CD4-positive, alpha-beta T cell (primary cell): ENCODE data around the gene CCT8. TPM values are rescaled to one million over a fixed set of nuclear protein-coding genes. Genes with fewer than 3 reads are reported as not detected.
"Not testable (repeated sequence)": the region's sequence is repeated elsewhere in the genome, so short reads cannot be mapped to it uniquely, and the experiment has no call there.

Experiments used
- ATAC-seq: fragments of 200-7000 bp; cut with Tn5 transposase; one replicate; pipeline ENCODE4 v1.10.0; 2022; ENCODE audit warnings: mild to moderate bottlenecking; ENCODE audit not compliant: poor library complexity
- CTCF ChIA-PET: fragments of 350-600 bp; sonication (Branson Sonifier 250); formaldehyde crosslinking; loops from one replicate; lab custom pipeline; 2021; ENCODE audit warnings: antibody characterized with exemption, inconsistent platforms; lab: Charles Lee
- POLR2A ChIA-PET: fragments of 350-600 bp; sonication (Branson Sonifier 250); formaldehyde crosslinking; loops from one replicate; lab custom pipeline; 2021; ENCODE audit warnings: antibody characterized with exemption, inconsistent platforms; lab: Charles Lee
- DNase-seq, 14 experiments: peaks; one replicate each; pipeline ENCODE4 v3.0.0-alpha.2; 2013 to 2020; ENCODE audit warnings: mixed read lengths in 2 of 14
- H3K27ac ChIP-seq, 2 donors: one replicate each; pipeline versions ENCODE4 v1.5.1 to v1.7.0; 2013; ENCODE audit warnings: low read length in 2 of 2, low read depth in 1 of 2, mild to moderate bottlenecking in 1 of 2
- H3K27me3 ChIP-seq, 2 experiments: 1 replicate in 1 of 2; 2 replicates in 1 of 2; pipeline versions ENCODE4 v1.6.1 to v1.7.0; 2013; ENCODE audit warnings: low read length in 2 of 2, control low read depth in 1 of 2, mild to moderate bottlenecking in 1 of 2, moderate library complexity in 1 of 2; ENCODE audit not compliant: insufficient read depth in 2 of 2, control insufficient read depth in 1 of 2
- H3K36me3 ChIP-seq: one replicate; pipeline ENCODE4 v1.6.1; 2013; ENCODE audit warnings: low read length, control low read depth; ENCODE audit not compliant: insufficient read depth
- H3K4me1 ChIP-seq: one replicate; pipeline ENCODE4 v1.6.1; 2013; ENCODE audit warnings: low read length, control low read depth; ENCODE audit not compliant: insufficient read depth
- H3K4me3 ChIP-seq: one replicate; pipeline ENCODE4 v1.5.1; 2013; ENCODE audit warnings: mild to moderate bottlenecking, low read length, moderate library complexity
- H3K9me3 ChIP-seq, 2 experiments: 1 replicate in 1 of 2; 2 replicates in 1 of 2; pipeline versions ENCODE4 v1.6.1 to v1.7.0; 2013; ENCODE audit warnings: low read length in 2 of 2, mild to moderate bottlenecking in 2 of 2, control low read depth in 1 of 2, moderate library complexity in 1 of 2; ENCODE audit not compliant: control insufficient read depth in 1 of 2, insufficient read depth in 1 of 2
- H3K27ac Mint-ChIP-seq: one replicate; pipeline ENCODE4 v1.8.0; 2020; ENCODE audit warnings: mixed read lengths
- H3K27me3 Mint-ChIP-seq: one replicate; pipeline ENCODE4 v1.8.0; 2021; ENCODE audit warnings: mixed read lengths
- H3K36me3 Mint-ChIP-seq: one replicate; pipeline ENCODE4 v1.8.0; 2021; ENCODE audit warnings: low read depth, mixed read lengths
- H3K4me1 Mint-ChIP-seq: one replicate; pipeline ENCODE4 v1.8.0; 2021; ENCODE audit warnings: low read depth, mixed read lengths
- H3K4me3 Mint-ChIP-seq: one replicate; pipeline ENCODE4 v1.8.0; 2020; ENCODE audit warnings: mild to moderate bottlenecking, mixed read lengths
- H3K9me3 Mint-ChIP-seq: one replicate; pipeline ENCODE4 v1.8.0; 2020; ENCODE audit warnings: mixed read lengths
- CTCF ChIP-seq: fragments of 200-600 bp; IDR thresholded peaks from one replicate; pipeline ENCODE4 v1.8.0; 2022; ENCODE audit warnings: antibody characterized with exemption, mild to moderate bottlenecking
- intact Hi-C, 2 experiments: fragments of 100-400 bp; cut with DNase I in 1 of 2; cut with micrococcal nuclease in 1 of 2; formaldehyde crosslinking; loops; one replicate each; pipeline versions ENCODE4 v1.15.1 to v1.9.0; 2023 to 2025; cut with DNase I, micrococcal nuclease
- total RNA-seq, 174 experiments: library from RNA in 2 of 174; stranded (reverse) in 2 of 174; gene quantifications; one replicate each; pipeline ENCODE4 v1.2.3 and lab custom pipeline; 2021 to 2026

The CCT8 gene
- total RNA-seq, 2 experiments from 2014 or later, result 121 to 126 TPM

DNA sequence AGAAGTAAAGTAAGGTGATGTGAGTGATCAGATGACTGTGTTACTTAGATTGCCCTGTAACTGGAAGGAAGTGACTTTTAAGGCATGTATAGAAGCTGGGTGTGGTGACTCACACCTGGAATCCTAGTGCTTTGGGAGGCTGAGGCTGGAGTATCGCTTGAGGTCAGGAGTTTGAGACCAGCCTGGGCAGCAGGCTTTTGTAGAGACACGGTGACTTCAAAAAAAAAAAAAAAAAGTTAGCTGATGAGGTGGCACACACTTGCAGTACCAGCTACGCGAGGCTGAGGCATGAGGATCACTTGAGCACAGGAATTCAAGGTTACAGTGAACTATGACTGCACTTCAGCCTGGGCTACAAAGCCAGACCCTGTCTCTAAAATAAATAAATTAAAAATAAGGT is 51.3 kb downstream of the CCT8 start:
- H3K27ac ChIP-seq, result peak overlapping the region in 1 of 2 donors; percentile 97
- no peaks in the 10 kb centered on the region for H3K9me3 Mint-ChIP-seq
- ATAC-seq, result no peak

GRCh38 chr21:29018540-29018939 is 54.9 kb downstream of the CCT8 start:
- H3K27me3 Mint-ChIP-seq, result no peaks in the 10 kb centered on the region
- H3K4me1 ChIP-seq, result peaks cover 40% of the 10 kb centered on the region
- H3K9me3 Mint-ChIP-seq, result no peaks in the 10 kb centered on the region
- peak overlapping the region; percentile 82 to 85 for H3K27ac ChIP-seq
- H3K4me1 Mint-ChIP-seq, result peaks cover 35% of the 10 kb centered on the region
- H3K36me3 Mint-ChIP-seq, result peaks cover 7% of the 10 kb centered on the region
- peak in 1 of 14 experiments; percentile 16 for DNase-seq
- peak; percentile 7 for ATAC-seq
- H3K9me3 ChIP-seq, result no peaks in the 10 kb centered on the region
- H3K4me3 ChIP-seq, result peak overlapping the region; percentile 94
- peak overlapping the region; percentile 92 for H3K4me3 Mint-ChIP-seq
- H3K36me3 ChIP-seq, result no peaks in the 10 kb centered on the region
- H3K27me3 ChIP-seq, result no peaks in the 10 kb centered on the region
- ChIA-PET POLR2A (interaction anchor here (1.1 to 14.8 kb wide), 7 partner anchors 10 to 431 kb away, joined by 3 to 479 read pairs (median 7); partner anchors contain the start of genes CCT8 and LTN1), CTCF (interaction anchor here (0.9 to 1.0 kb wide), 2 partner anchors 13 to 26 kb away, joined by 3 read pairs; partner anchors contain the start of gene LTN1)
- TF ChIP-seq CTCF, result no peak
- intact Hi-C loops, result loop anchor here in 1 of 2 experiments (2.0 kb wide), 1 partner anchor 14 kb away; no protein-coding TSS in a partner anchor
- H3K27ac Mint-ChIP-seq, result peak overlapping the region; percentile 93

More for the DNA sequence above, 51.3 kb downstream of the CCT8 start:
- H3K27me3 ChIP-seq, result no peaks in the 10 kb centered on the region
- peaks cover 61% of the 10 kb centered on the region for H3K4me1 ChIP-seq
- H3K4me3 ChIP-seq, result no peak overlapping the region
- H3K4me1 Mint-ChIP-seq, result peaks cover 65% of the 10 kb centered on the region
- H3K4me3 Mint-ChIP-seq, result peak overlapping the region; percentile 61
- no peaks in the 10 kb centered on the region for H3K36me3 ChIP-seq
- peaks cover 31% of the 10 kb centered on the region for H3K36me3 Mint-ChIP-seq
- TF ChIP-seq CTCF, result no peak
- ChIA-PET CTCF (interaction anchor here (1.6 kb wide), 1 partner anchor 28 kb away, joined by 4 read pairs; no protein-coding TSS in a partner anchor), POLR2A (interaction anchor here (4.4 to 14.8 kb wide), 3 partner anchors 19 to 49 kb away, joined by 71 to 479 read pairs (median 132); partner anchors contain the start of genes CCT8 and LTN1)
- peak overlapping the region; percentile 99 for H3K27ac Mint-ChIP-seq
- H3K9me3 ChIP-seq, result no peaks in the 10 kb centered on the region
- peak in 5 of 14 experiments; percentile 4 to 51 (median 39) for DNase-seq
- no peaks in the 10 kb centered on the region for H3K27me3 Mint-ChIP-seq
- intact Hi-C loops, result no loop called here

- Mint-ChIP-seq H3K9me3 (no peaks in the 10 kb centered on the region), H3K27ac (peak overlapping the region; percentile 79), H3K27me3 (no peaks in the 10 kb centered on the region), H3K36me3 (peaks cover 7% of the 10 kb centered on the region), H3K4me3 (peak overlapping the region; percentile 92), H3K4me1 (peaks cover 30% of the 10 kb centered on the region)
- Histone ChIP-seq H3K27me3 (no peaks in the 10 kb centered on the region), H3K36me3 (no peaks in the 10 kb centered on the region), H3K9me3 (no peaks in the 10 kb centered on the region), H3K4me1 (peaks cover 32% of the 10 kb centered on the region), H3K27ac (no peak overlapping the region), H3K4me3 (peak overlapping the region; percentile 94)
- ATAC-seq (no peak), DNase-seq (peak in 1 of 14 experiments; percentile 23)
- CTCF ChIA-PET, result no interaction called here
- intact Hi-C loops, result loop anchor here in 1 of 2 experiments (2.0 kb wide), 1 partner anchor 13 kb away; no protein-coding TSS in a partner anchor
- TF ChIP-seq CTCF, result no peak
- POLR2A ChIA-PET, result interaction anchor here (0.6 to 14.8 kb wide), 5 partner anchors 9 to 133 kb away, joined by 3 to 479 read pairs (median 7); partner anchors contain the start of gene LTN1
Measured at GRCh38 chr21:29017639-29018237, 55.7 kb downstream of the CCT8 start.

DNA sequence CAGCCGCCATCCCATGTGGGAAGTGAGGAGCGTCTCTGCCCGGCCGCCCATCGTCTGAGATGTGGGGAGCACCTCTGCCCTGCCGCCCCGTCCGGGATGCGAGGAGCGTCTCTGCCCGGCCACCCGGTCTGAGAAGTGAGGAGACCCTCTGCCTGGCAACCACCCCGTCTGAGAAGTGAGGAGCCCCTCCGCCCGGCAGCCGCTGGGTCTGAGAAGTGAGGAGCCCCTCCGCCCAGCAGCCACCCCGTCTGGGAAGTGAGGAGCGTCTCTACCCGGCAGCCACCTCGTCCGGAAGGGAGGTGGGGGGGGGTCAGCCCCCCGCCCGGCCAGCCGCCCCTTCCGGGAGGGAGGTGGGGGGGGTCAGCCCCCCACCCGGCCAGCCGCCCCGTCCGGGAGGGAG is 62.2 kb downstream of the CCT8 start:
- H3K27me3 ChIP-seq, DNase-seq, H3K4me3 Mint-ChIP-seq, H3K4me1 ChIP-seq, intact Hi-C loops, H3K36me3 ChIP-seq, H3K9me3 Mint-ChIP-seq, POLR2A ChIA-PET, H3K4me3 ChIP-seq, CTCF ChIA-PET, H3K9me3 ChIP-seq, H3K27me3 Mint-ChIP-seq, H3K27ac Mint-ChIP-seq, H3K27ac ChIP-seq, H3K4me1 Mint-ChIP-seq, ATAC-seq: not testable (repeated sequence)
- peaks cover 13% of the 10 kb centered on the region for H3K36me3 Mint-ChIP-seq
